ENCODE data around the gene DNAJB12.
"Not testable (repeated sequence)": the region's sequence is repeated elsewhere in the genome, so short reads cannot be mapped to it uniquely, and the experiment has no call there.

Gene DNAJB12

GRCh38 chr10:72331575-72332422 is 22.9 kb downstream of the DNAJB12 start:
- DNase-seq, result peak in 13 of 14 donors; percentile 65 to 99 (median 90)

GRCh38 chr10:72330069-72330426 is 24.7 kb downstream of the DNAJB12 start:
- DNase-seq, result no peak

- DNase-seq, result peak in 1 of 14 donors; percentile 27
These were observed 25.2 kb downstream of the DNAJB12 start for GRCh38 chr10:72329290-72330068.

GRCh38 chr10:72328829-72329204 is 25.9 kb downstream of the DNAJB12 start:
- no peak for DNase-seq

- DNase-seq, result peak in 12 of 14 donors; percentile 38 to 83 (median 65)
These were observed 26.5 kb downstream of the DNAJB12 start for GRCh38 chr10:72328045-72328828.

- DNase-seq, result not testable (repeated sequence)
These were observed 27.8 kb downstream of the DNAJB12 start for GRCh38 chr10:72326665-72327603.

GRCh38 chr10:72325243-72326175 is 29.2 kb downstream of the DNAJB12 start:
- DNase-seq, result peak in 5 of 14 donors; percentile 27 to 64 (median 50)

- no peak for DNase-seq
These were observed 30.9 kb downstream of the DNAJB12 start for GRCh38 chr10:72323771-72324191.

GRCh38 chr10:72323108-72323749 is 31.5 kb downstream of the DNAJB12 start:
- no peak for DNase-seq

GRCh38 chr10:72322280-72323058 is 32.2 kb downstream of the DNAJB12 start:
- DNase-seq, result no peak

- DNase-seq, result no peak
These were observed 32.8 kb downstream of the DNAJB12 start for GRCh38 chr10:72322030-72322279.

- no peak for DNase-seq
These were observed 33.3 kb downstream of the DNAJB12 start for GRCh38 chr10:72321248-72322029.

GRCh38 chr10:72320676-72321247 is 34.0 kb downstream of the DNAJB12 start:
- DNase-seq, result peak in 3 of 14 donors; percentile 58 to 74 (median 70)

- DNase-seq, result peak in 12 of 14 donors; percentile 50 to 87 (median 76)
These were observed 35.1 kb downstream of the DNAJB12 start for GRCh38 chr10:72319416-72320254.

- no peak for DNase-seq
These were observed 36.1 kb downstream of the DNAJB12 start for GRCh38 chr10:72318418-72319262.
